HG03565 (cell line): ENCODE results near the gene CCDC68.

ENCODE experiments used
- ATAC-seq: cut with Tn5 transposase; IDR thresholded peaks from one replicate; pipeline ENCODE4 v1.9.1; 2021; ENCODE audit warnings: mild to moderate bottlenecking, moderate library complexity; ENCODE audit not compliant: unreplicated experiment

Gene CCDC68

DNA sequence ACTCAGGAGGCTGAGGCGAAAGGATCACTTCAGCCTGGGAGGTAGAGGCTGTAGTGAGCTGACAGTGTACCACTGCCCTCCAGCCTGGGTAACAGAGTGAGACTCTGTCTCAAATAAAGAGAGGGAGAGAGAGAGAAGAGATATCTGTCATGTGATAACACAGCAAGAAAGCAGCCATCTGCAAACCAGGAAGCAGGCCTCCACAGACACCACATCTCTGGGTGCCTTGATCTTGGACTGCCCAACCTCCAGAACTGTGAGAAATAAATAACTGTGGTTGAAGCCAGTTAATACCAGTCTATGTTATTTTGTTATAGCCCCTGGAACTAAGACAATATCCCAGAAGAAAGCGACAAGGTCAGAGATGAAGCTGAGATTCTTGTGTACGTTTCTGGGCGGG lies 2.6 kb upstream of the CCDC68 start:
- no peak for ATAC-seq

DNA sequence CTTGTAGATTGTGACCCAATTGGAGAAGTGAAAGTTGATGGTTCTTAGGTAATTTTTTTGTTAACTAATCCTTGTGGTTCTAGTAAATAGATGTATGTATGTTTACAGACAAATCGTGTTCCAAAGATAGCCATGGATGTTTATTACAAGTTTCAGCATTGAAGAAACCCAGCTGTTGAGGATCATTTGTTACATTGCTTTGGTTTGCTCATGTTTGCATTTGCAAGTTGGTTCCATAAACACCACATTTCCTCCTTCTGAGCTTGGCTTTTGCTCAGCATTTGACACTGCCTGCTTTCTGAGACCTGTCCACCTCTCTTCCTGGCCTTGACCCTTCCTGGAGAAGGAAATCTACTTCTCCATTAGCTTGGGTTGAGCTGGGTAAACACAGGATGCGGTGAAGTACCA lies 1.8 kb upstream of the CCDC68 start:
- ATAC-seq, result no peak

- ATAC-seq, result no peak
Observed at GRCh38 chr18:54960197-54960596, 936 bp upstream of the CCDC68 start.

- ATAC-seq, result no peak
Observed at GRCh38 chr18:54957996-54958395, 1.3 kb downstream of the CCDC68 start.

GRCh38 chr18:54957296-54957832 lies 1.9 kb downstream of the CCDC68 start:
- ATAC-seq, result no peak

GRCh38 chr18:54956506-54956905 lies 2.8 kb downstream of the CCDC68 start:
- no peak for ATAC-seq

GRCh38 chr18:54952026-54952425 lies 7.2 kb downstream of the CCDC68 start:
- ATAC-seq, result no peak

DNA sequence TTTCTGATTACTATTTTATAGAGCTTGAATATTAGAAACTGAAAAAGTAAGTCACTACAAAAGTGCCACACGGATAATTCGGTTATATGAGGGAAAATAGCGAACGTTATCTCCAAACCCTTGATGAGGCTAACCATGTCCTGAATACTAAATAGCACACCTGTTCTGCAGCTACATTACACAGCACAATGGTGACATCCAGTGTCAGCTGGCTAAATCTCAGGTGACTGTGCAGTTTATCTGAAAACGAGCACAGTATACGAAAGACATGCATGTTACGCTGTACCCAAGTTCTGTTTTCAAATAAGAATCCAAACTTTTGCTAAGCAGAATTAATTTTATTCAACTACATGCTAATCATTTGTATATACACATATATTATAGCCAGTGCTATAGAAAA lies 9.0 kb downstream of the CCDC68 start:
- ATAC-seq, result no peak

DNA sequence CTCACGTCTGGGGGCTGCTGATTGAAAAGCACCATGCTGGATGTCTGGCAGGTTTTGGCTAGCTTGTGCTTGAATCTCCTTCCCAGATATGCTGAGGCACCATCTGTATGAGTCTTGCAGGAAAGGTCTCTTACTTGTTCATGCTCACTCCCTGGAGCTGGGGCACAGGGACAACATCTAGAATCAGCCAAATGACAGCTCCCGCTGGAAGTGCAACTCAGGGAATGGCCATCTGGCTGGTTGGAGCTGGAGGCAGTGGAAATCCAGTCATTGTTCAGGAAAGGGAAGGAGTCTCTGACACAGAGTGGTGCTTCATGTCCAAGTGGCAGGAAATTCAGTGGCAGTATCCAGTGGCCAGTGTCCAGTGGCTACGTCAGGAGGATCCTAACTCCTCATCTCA lies 9.7 kb downstream of the CCDC68 start:
- ATAC-seq, result no peak

GRCh38 chr18:54948350-54948837 lies 10.9 kb downstream of the CCDC68 start:
- no peak for ATAC-seq

GRCh38 chr18:54947091-54947490 lies 12.2 kb downstream of the CCDC68 start:
- no peak for ATAC-seq

- ATAC-seq, result peak; percentile 78
Observed at GRCh38 chr18:54946149-54946581, 13.1 kb downstream of the CCDC68 start.

- ATAC-seq, result no peak
Observed at GRCh38 chr18:54945576-54946125, 13.6 kb downstream of the CCDC68 start.

DNA sequence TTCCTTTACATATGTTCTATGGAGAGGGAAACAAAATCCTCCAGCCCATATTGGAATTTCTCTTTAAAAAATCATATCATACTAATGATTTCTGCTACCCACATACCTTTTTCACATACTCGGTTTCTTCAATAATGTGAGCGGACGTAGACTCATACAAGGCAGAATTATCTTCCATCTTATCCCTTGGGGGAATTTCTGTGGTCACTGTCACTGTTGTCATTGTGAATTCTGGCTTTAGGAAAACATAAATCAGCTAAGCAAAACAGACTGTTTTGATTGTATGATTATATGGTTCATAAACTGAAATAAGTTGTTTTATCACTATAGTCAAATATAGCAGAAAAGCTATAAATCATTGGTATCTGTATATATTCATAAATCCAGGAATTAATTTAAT lies 16.7 kb downstream of the CCDC68 start:
- no peak for ATAC-seq

GRCh38 chr18:54942144-54942543 lies 17.1 kb downstream of the CCDC68 start:
- ATAC-seq, result no peak

- ATAC-seq, result no peak
Observed at GRCh38 chr18:54939361-54939917, 19.8 kb downstream of the CCDC68 start.

- no peak for ATAC-seq
Observed at GRCh38 chr18:54938506-54938905, 20.8 kb downstream of the CCDC68 start.

DNA sequence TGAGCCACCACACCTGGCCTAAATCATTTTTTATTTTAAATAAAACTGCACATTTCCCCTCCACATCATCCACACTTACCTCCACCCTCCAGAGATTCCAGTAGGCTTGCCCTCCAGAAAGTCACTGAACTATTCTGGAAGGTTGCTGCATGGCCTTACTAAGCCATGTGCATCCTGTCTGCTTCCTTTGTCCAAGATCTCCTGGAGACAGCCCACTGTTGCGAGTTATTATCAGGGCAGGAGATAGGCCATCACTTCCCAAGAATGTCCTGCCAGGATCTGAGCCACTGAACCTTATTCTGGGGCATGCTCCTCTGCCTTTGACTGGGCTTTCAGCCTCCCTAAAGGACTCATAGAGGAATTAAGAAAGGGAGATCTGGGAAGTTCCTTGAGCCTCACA lies 26.8 kb downstream of the CCDC68 start:
- ATAC-seq, result no peak

DNA sequence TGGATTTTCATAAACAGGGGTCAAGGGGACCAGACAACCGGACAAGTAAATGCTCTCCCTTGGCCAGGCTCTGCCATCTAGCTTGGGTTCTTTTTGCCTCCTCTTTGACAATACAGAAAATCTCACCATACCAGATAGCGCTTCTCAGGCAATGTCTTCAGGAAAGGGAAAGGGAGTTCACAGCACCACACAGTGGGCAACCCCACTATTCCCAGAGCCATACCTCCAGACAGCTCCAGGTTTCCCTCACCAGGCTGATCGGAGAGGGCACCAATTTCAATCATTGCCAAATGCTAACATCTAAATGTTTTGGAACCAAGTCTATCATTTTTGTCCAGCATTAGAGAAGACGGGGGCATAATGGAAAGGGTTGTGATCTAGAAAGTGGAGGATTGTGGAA lies 28.1 kb downstream of the CCDC68 start:
- no peak for ATAC-seq

DNA sequence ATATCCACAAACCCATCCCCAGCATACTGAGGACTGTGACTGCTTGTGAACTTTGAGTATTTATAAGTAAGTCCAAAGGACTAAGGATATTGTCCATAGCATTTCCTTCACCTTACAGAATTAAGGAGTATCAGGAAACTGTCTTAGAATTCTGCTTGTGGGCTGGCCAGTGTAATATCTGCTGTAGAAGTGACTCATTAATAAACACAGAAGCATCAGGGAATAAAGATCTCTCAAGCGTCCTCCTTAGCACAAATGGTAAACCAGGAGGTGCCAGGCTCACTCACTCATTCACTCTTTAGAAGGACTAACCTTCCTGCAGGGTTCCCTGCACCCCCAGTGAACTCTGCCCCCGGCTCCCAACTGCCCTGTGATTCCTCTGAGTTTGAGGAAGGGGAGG lies 31.0 kb downstream of the CCDC68 start:
- no peak for ATAC-seq

- ATAC-seq, result no peak
Observed at GRCh38 chr18:54926593-54927325, 32.5 kb downstream of the CCDC68 start.

DNA sequence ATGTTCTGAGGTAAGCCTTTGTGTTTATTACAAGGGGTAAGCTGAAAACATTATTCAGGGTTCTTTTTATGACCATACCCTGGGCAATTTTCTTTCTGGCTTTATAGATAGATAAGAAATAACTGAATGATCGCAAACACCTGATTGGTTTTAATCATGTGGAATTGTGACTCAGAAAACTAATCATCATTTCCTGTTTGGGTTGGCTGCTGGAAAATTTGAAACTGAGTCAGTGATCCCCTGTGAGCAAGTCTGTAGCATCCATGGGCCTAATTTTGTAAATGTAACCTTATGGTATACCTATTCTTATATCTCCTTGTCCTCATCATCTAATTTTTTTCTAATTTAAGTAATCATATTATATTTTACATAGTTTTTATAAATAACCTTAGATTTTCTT lies 34.3 kb downstream of the CCDC68 start:
- no peak for ATAC-seq
